B cell (primary cell): ENCODE data around the gene C1QTNF12. TPM values are rescaled to one million over a fixed set of nuclear protein-coding genes. Genes with fewer than 3 reads are reported as not detected.

Experiments
- ATAC-seq: fragments of 200-7000 bp; cut with Tn5 transposase; one replicate; pipeline ENCODE4 v1.10.0; 2021; ENCODE audit warnings: low read depth, mild to moderate bottlenecking, moderate number of reproducible peaks, moderate library complexity
- CTCF ChIA-PET: fragments of 350-600 bp; sonication (Branson Sonifier 250); formaldehyde crosslinking; loops from one replicate; lab custom pipeline; 2021; ENCODE audit warnings: antibody characterized with exemption, inconsistent platforms; lab: Charles Lee
- POLR2A ChIA-PET: fragments of 350-600 bp; sonication (Branson Sonifier 250); formaldehyde crosslinking; loops from one replicate; lab custom pipeline; 2021; ENCODE audit warnings: antibody characterized with exemption; lab: Charles Lee
- DNase-seq: peaks from one replicate; pipeline ENCODE4 v3.0.0; 2013
- H2AFZ ChIP-seq: 2 replicates; pipeline ENCODE4 v1.6.1; 2012; ENCODE audit warnings: mild to moderate bottlenecking, low read depth, low read length; ENCODE audit not compliant: insufficient read depth, poor library complexity, severe bottlenecking
- H3K27ac ChIP-seq, 2 donors: 1 replicate in 1 of 2; 2 replicates in 1 of 2; pipeline ENCODE4 v1.5.1; 2012 to 2013; ENCODE audit warnings: low read length in 2 of 2, mild to moderate bottlenecking in 2 of 2, moderate library complexity in 1 of 2
- H3K27me3 ChIP-seq, 4 experiments: fragments of 200-600 bp in 1 of 4; sonication (generic) in 1 of 4; replicated peaks in 1 of 4; 1 replicate in 2 of 4; 2 replicates in 2 of 4; pipeline versions ENCODE4 v1.6.1 to v1.7.0; 2013 to 2016; ENCODE audit warnings: low read length in 3 of 4, mild to moderate bottlenecking in 2 of 4, mixed read lengths in 1 of 4, moderate library complexity in 1 of 4; ENCODE audit not compliant: insufficient read depth in 4 of 4, control insufficient read depth in 3 of 4; ENCODE audit errors: control extremely low read depth in 1 of 4
- H3K36me3 ChIP-seq, 2 experiments: replicated peaks in 1 of 2; 1 replicate in 1 of 2; 2 replicates in 1 of 2; pipeline versions ENCODE4 v1.6.1 to v1.7.1; 2013; ENCODE audit warnings: low read length in 1 of 2; ENCODE audit not compliant: insufficient read depth in 2 of 2, control insufficient read depth in 1 of 2; ENCODE audit errors: control extremely low read depth in 1 of 2, extremely low read depth in 1 of 2
- H3K4me1 ChIP-seq, 2 donors: fragments of 200-600 bp in 1 of 2; sonication (generic) in 1 of 2; 1 replicate in 1 of 2; 2 replicates in 1 of 2; pipeline versions ENCODE4 v1.5.1 to v1.6.1; 2013 to 2017; ENCODE audit warnings: low read length in 2 of 2; ENCODE audit not compliant: control insufficient read depth in 2 of 2, insufficient read depth in 2 of 2
- H3K4me2 ChIP-seq: replicated peaks from 2 replicates; pipeline ENCODE3; 2012; ENCODE audit warnings: mild to moderate bottlenecking, low read depth, low read length; ENCODE audit not compliant: poor library complexity, severe bottlenecking
- H3K4me3 ChIP-seq, 5 experiments: fragments of 200-600 bp in 1 of 5; sonication (generic) in 1 of 5; 1 replicate in 3 of 5; 2 replicates in 2 of 5; pipeline versions ENCODE4 v1.5.1 to v1.7.0; 2011 to 2016; ENCODE audit warnings: low read length in 4 of 5, mild to moderate bottlenecking in 4 of 5, low read depth in 2 of 5, control low read depth in 1 of 5, moderate library complexity in 1 of 5; ENCODE audit not compliant: insufficient read depth in 1 of 5; ENCODE audit errors: control extremely low read depth in 1 of 5, extremely low read depth in 1 of 5
- H3K79me2 ChIP-seq: fragments of 200-600 bp; sonication (generic); one replicate; pipeline ENCODE4 v1.6.0; 2016; ENCODE audit warnings: low read length; ENCODE audit not compliant: control insufficient read depth, insufficient read depth
- H3K9ac ChIP-seq: fragments of 200-600 bp; sonication (generic); 2 replicates; pipeline ENCODE4 v1.6.1; 2017; ENCODE audit warnings: mild to moderate bottlenecking, low read length, moderate library complexity
- H3K9me3 ChIP-seq, 3 donors: one replicate each; pipeline versions ENCODE4 v1.6.1 to v1.7.1; 2013; ENCODE audit warnings: low read length in 2 of 3; ENCODE audit not compliant: control insufficient read depth in 2 of 3, insufficient read depth in 1 of 3; ENCODE audit errors: control extremely low read depth in 1 of 3
- H4K20me1 ChIP-seq: 2 replicates; pipeline ENCODE4 v1.6.0; 2012; ENCODE audit warnings: mild to moderate bottlenecking, low read length; ENCODE audit not compliant: insufficient read depth, control insufficient read depth, poor library complexity, severe bottlenecking
- H3K27ac Mint-ChIP-seq: one replicate; pipeline ENCODE4 v1.8.0; 2021; ENCODE audit warnings: mixed read lengths
- H3K27me3 Mint-ChIP-seq: one replicate; pipeline ENCODE4 v1.8.0; 2021; ENCODE audit warnings: mixed read lengths
- H3K4me1 Mint-ChIP-seq: one replicate; pipeline ENCODE4 v1.8.0; 2021; ENCODE audit warnings: mixed read lengths
- H3K4me3 Mint-ChIP-seq: one replicate; pipeline ENCODE4 v1.8.0; 2021; ENCODE audit warnings: mixed read lengths
- H3K9me3 Mint-ChIP-seq: one replicate; pipeline ENCODE4 v1.8.0; 2022; ENCODE audit warnings: mixed read lengths; ENCODE audit not compliant: insufficient read depth
- CTCF ChIP-seq: fragments of 200-600 bp; IDR thresholded peaks from one replicate; pipeline ENCODE4 v1.8.0; 2022; ENCODE audit warnings: antibody characterized with exemption, mild to moderate bottlenecking
- EZH2 ChIP-seq: IDR thresholded peaks from 2 replicates; pipeline ENCODE4 v1.6.1; 2012; ENCODE audit warnings: borderline replicate concordance, low read depth, mild to moderate bottlenecking, moderate library complexity, low read length; ENCODE audit not compliant: insufficient read depth, poor library complexity, severe bottlenecking
- WGBS: methylation state at CpG from one replicate; pipeline ENCODE4 v1.1.5; 2013; ENCODE audit warnings: missing lambda C conversion rate; ENCODE audit not compliant: insufficient coverage; 5-methylcytosine and 5-hydroxymethylcytosine counted together
- intact Hi-C: fragments of 100-400 bp; cut with micrococcal nuclease; formaldehyde crosslinking; loops from one replicate; pipeline ENCODE4 v1.10.0; 2022
- polyA plus RNA-seq: library from polyadenylated mRNA; depleted of rRNA; stranded (reverse); fragments of >200 nt; gene quantifications from 2 replicates; pipeline ENCODE4 v1.2.3, GENCODE V29; 2012
- total RNA-seq, 2 donors: library from RNA; stranded (reverse); fragments of 120-200 nt in 1 of 2; gene quantifications; 1 replicate in 1 of 2; 2 replicates in 1 of 2; pipeline versions ENCODE4 v1.2.3 to v1.2.4, GENCODE V29; 2013 to 2022

The C1QTNF12 gene
- total and polyA plus RNA-seq, 2 donors (not counting 1 experiment from before 2014, with no cell fraction given): 1.2 to 3.2 TPM

- no peak for TF ChIP-seq CTCF
- H4K20me1 ChIP-seq: peaks cover 7% of the 10 kb centered on the region
- H3K4me1 ChIP-seq: peaks cover 15 to 17% of the 10 kb centered on the region in 2 donors
- no peaks in the 10 kb centered on the region for H3K36me3 ChIP-seq
- peaks cover 0 to 49% (median 12%) of the 10 kb centered on the region in 4 experiments for H3K27me3 ChIP-seq
- DNase-seq (no peak), ATAC-seq (no peak)
- no peaks in the 10 kb centered on the region for H3K79me2 ChIP-seq
- CTCF ChIA-PET: interaction anchor here (2.0 to 2.3 kb wide), 2 partner anchors 10 to 119 kb away, joined by 6 to 7 read pairs; no protein-coding TSS in a partner anchor
- no peak overlapping the region for H3K27ac Mint-ChIP-seq
- intact Hi-C loops: no loop called here
- H3K4me1 Mint-ChIP-seq: peaks cover 11% of the 10 kb centered on the region
- H3K9me3 Mint-ChIP-seq: no peaks in the 10 kb centered on the region
- no peak overlapping the region for H3K4me3 Mint-ChIP-seq
- 55% methylated on average over 23 of the region's 23 CpGs for WGBS
- POLR2A ChIA-PET: interaction anchor here (0.5 to 1.2 kb wide), 2 partner anchors 9 to 104 kb away, joined by 4 to 15 read pairs; no protein-coding TSS in a partner anchor
- no peak overlapping the region for H2AFZ ChIP-seq
- no peak overlapping the region for H3K4me3 ChIP-seq
- peaks cover 0 to 11% (median 0%) of the 10 kb centered on the region in 3 donors for H3K9me3 ChIP-seq
- no peak overlapping the region for H3K4me2 ChIP-seq
- no peaks in the 10 kb centered on the region for H3K27me3 Mint-ChIP-seq
- no peak overlapping the region for H3K27ac ChIP-seq
- H3K9ac ChIP-seq: no peak overlapping the region
These were observed 5.5 kb downstream of the C1QTNF12 start for GRCh38 chr1:1240822-1241587.

GRCh38 chr1:1240348-1240732, 6.2 kb downstream of the C1QTNF12 start:
- no peak overlapping the region for H3K27ac ChIP-seq
- no peak overlapping the region for H3K4me3 ChIP-seq
- no peak overlapping the region for H3K27ac Mint-ChIP-seq
- ATAC-seq (no peak), DNase-seq (no peak)
- H3K36me3 ChIP-seq: peaks cover 0 to 2% of the 10 kb centered on the region in 2 experiments
- H4K20me1 ChIP-seq: peaks cover 7% of the 10 kb centered on the region
- H3K9me3 ChIP-seq: peaks cover 0 to 5% (median 0%) of the 10 kb centered on the region in 3 donors
- TF ChIP-seq EZH2: no peak
- TF ChIP-seq CTCF: no peak
- peaks cover 11% of the 10 kb centered on the region for H3K4me1 Mint-ChIP-seq
- peaks cover 0 to 42% (median 8%) of the 10 kb centered on the region in 4 experiments for H3K27me3 ChIP-seq
- ChIA-PET POLR2A (interaction anchor here (0.5 to 1.2 kb wide), 3 partner anchors 10 to 104 kb away, joined by 4 to 15 read pairs (median 4); no protein-coding TSS in a partner anchor), CTCF (no interaction called here)
- H3K9ac ChIP-seq: no peak overlapping the region
- H3K4me1 ChIP-seq: peaks cover 13 to 15% of the 10 kb centered on the region in 2 donors
- H2AFZ ChIP-seq: no peak overlapping the region
- H3K9me3 Mint-ChIP-seq: no peaks in the 10 kb centered on the region
- intact Hi-C loops: no loop called here
- 42% methylated on average over 2 of the region's 11 CpGs for WGBS
- H3K79me2 ChIP-seq: no peaks in the 10 kb centered on the region
- no peaks in the 10 kb centered on the region for H3K27me3 Mint-ChIP-seq
- no peak overlapping the region for H3K4me2 ChIP-seq
- no peak overlapping the region for H3K4me3 Mint-ChIP-seq
